Stimulated activated naive CD8-positive, alpha-beta T cell treated with anti-CD3 and anti-CD28 coated beads, Interleukin-15, Interleukin-2, amounts not matched to agents 100 U/mL and 50 U/mL, for 24 hours (primary cell): Measurements from ENCODE around the gene PRDM16.

Experiments used
- ATAC-seq: fragments of 150-1000 bp; cut with Tn5 transposase; one replicate; pipeline ENCODE4 v1.10.0; 2021
- DNase-seq: peaks from one replicate; pipeline ENCODE4 v3.0.0; 2021

PRDM16 gene

DNA sequence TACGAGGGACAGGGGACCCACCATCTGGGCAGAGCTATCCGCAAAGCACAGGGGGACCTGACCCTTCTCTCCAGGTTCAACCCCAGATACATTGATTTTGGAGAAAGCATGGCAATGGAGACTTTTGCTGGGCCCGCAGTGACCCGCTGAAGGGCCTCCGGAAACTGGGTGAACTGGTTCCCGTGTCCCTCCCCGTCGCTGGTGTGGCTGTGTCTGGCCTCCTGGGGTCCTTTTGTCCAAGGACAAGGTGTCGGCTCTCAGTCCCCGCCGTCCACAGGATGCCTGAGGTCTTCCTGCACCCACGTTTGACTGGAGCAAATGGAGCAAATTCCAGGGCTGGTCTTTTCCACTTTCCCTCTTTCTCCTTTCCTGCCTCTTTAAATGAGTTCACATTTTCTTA is 176.3 kb downstream of the PRDM16 start:
- no peak for ATAC-seq
- no peak for DNase-seq

GRCh38 chr1:3245768-3246167 is 176.8 kb downstream of the PRDM16 start:
- ATAC-seq, result no peak
- no peak for DNase-seq

DNA sequence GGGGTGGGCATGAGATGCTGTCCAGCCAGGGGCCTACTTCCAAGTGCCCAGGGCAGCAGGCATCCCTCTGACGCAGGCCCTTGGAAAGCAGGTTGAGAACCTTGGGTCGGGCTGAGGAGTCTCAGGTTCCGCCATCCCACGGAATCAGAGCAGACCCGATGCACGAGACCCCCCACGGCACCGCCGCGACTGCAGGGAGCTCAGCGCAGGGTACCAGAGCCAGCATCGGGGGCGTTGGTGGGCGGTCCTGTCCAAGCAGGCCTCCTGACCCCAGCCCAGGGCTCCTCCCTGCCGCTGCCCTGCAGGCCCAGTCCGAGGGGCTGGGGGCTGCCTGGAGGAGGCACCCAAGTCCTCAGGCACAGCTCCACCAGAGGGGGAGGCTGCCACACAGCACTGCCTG is 177.2 kb downstream of the PRDM16 start:
- DNase-seq, result no peak
- no peak for ATAC-seq

- ATAC-seq, result peak; percentile 5
- DNase-seq, result no peak
Observed at GRCh38 chr1:3247521-3248121, 178.6 kb downstream of the PRDM16 start.

DNA sequence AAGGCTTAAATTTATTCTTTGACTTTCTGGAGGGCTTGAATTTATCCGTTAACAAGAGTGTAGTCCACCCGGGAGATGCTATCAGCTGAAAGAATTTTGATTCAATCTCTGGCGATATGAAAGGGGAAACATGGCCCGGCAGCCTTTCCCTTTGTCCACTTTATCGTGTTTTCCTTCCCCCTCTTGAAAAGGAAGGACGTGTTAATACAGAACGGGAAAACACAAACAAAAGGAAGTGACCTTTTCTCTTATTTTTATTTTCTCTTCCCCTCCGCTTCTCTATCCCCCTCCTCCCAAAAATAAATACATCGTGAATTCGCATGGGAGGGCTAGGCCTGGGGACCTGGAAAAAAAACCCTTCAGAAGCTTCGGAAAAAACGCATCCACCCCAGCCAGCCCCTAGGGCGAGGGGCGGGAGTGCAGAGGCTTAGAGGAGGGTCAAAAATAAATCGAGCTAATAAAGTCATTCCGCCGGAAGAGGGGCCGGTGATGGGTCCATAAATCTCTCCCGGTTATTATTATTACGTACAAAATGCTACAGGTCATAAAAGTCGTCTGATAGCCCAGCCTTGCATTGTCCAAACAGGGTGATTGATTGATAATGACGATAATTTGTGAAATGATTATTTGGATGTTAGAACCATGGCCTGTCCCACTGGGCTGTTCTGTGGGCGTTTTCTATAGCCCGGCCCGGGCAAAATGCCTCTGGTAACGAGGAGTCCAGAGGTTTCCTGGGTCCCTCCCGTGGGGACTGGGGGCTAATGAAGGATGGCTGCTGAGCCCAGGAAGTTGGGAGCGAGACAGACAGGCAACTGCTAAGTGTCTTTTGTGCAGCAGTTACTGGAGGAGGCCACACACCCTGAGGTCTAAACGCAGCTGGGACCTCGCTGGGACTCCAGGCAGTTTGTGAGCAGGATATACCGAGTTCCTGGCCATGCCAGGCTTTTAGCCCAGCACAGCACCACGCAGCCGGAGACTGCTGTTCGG is 179.4 kb downstream of the PRDM16 start:
- no peak for DNase-seq
- no peak for ATAC-seq

- DNase-seq (no peak), ATAC-seq (no peak)
Observed at GRCh38 chr1:3249231-3249630, 180.2 kb downstream of the PRDM16 start.

DNA sequence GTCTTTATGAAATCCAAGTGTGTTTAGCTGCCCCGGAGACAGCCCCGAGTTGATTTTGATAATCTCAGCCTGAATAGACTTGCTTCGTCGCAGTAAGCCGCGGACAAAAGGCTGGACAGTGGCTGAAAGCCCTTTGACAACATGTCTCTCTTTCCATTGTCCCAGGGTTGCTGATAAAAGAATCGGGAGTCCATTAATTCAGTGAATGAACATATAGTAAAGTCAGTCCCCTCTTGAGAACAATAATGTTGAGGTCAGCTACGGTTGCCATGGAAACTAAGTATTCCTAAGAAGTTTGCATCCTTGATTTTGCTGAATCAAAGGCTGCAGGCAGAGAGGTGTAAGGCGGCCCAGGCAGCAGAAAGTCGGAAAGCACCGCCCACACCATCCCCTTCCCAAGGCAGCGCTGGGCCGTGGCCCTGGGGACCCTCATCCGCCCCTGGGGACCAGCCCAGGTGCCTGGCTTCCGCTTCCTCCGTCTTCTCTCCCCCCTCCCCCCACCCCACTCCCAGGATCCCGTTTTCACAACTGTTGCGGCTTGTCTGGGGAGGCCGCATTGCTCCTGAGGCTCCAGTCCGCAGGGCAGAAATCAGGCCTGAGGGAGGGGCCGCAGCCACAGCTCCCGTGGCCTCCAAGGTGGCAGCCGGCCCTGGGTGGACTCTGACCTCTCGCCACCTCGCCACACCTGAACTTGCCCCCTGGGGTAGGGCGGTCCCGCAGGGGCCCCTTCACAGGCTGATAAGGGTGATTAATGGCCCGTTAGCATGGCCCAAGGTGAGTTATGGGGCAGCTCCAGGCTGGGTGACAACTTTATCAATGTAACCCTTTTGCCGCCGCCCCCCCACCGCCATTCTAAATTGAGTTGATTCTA is 180.9 kb downstream of the PRDM16 start:
- ATAC-seq (no peak), DNase-seq (no peak)

DNA sequence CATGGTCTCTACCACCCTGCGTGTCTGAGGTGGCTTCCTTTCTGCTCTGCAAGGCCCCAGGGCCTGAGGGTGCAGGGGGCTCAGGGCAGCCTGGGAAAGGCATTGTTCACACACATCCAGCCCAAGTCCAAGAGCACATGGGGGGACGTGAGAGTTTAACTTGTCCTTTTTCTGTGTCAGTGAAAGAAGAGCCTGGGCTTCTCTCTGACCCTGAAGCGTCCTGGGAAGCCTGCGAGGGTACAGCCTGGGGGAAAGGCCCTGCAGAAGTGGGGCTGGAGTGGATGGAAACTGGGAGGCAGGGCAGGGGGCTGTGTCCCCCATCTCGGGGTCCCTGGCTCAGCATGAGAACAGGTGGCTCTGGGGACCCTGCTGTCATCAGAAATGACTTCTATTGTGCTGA is 181.6 kb downstream of the PRDM16 start:
- no peak for DNase-seq
- ATAC-seq, result no peak

GRCh38 chr1:3251099-3251806 is 182.2 kb downstream of the PRDM16 start:
- DNase-seq (no peak), ATAC-seq (no peak)

- no peak for DNase-seq
- ATAC-seq, result no peak
Observed at GRCh38 chr1:3251807-3252428, 182.9 kb downstream of the PRDM16 start.

- DNase-seq (no peak), ATAC-seq (no peak)
Observed at GRCh38 chr1:3255680-3256079, 186.7 kb downstream of the PRDM16 start.

GRCh38 chr1:3257788-3258187 is 188.8 kb downstream of the PRDM16 start:
- ATAC-seq (no peak), DNase-seq (no peak)

- no peak for DNase-seq
- no peak for ATAC-seq
Observed at GRCh38 chr1:3258386-3259003, 189.5 kb downstream of the PRDM16 start.

DNA sequence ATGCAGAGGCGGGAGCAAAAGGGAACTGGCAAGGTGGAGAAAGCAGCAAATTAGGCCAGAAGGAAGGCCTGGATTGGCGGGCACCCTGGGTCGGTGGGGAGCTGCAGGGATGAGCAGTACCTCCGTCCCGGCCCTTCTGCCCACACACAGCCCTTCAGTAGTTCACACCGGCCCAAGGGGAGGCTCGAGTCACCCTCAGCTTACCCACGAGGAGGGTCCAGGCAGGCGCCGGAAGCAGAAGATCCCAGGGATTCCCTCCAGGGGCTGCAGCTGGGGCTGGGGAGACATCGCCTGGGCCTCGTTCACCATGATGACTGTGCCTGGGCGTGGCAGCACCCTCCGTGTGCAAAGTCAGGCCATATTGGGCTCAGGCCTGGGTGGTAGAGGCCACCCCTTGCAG is 190.0 kb downstream of the PRDM16 start:
- DNase-seq, result no peak
- no peak for ATAC-seq

DNA sequence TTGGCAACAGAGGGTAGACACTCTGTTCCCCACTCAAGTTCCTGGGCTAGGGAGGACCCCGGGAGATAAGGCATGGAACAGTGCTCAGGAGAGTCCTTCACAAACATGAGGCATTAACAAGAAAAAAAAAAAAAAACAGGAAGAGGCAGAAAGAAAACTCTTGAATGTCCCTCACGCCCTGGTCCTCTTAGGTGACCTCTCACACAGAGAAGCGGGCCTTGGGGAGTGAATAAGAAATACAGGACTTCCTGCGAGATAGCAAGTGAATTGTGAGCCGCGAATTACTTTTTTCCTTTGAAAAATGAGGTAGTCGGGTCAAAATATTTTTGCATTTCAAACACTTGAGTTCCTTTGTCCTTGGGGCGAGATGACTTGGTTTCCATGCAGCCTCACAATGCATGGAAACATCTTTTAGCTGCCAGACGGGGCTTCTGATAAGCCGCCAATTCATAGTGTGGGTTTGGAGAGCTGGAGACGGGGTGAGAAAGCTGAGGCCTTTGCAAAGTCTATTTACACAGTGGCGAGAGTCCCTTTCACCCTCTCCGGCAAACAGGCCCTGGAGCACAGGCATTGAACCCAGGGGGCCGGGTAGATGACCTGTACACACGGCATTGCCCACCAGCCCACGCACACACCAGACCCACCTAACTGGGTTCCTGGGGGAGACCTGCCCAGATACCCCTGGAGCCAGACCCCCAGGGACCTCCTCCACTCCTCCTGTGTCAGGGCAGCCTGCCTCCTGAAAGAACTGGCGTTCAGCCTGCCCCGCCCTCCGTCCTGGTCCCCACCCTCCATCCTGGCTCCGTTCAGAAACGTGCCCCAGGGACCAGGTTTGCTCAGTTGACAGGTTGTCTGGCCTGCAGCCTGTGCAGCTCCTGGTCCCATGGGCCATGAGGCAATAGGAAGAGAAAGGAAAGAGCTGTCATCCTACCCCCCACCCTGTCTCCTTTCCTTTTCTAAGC is 192.3 kb downstream of the PRDM16 start:
- DNase-seq, result no peak
- ATAC-seq, result no peak

DNA sequence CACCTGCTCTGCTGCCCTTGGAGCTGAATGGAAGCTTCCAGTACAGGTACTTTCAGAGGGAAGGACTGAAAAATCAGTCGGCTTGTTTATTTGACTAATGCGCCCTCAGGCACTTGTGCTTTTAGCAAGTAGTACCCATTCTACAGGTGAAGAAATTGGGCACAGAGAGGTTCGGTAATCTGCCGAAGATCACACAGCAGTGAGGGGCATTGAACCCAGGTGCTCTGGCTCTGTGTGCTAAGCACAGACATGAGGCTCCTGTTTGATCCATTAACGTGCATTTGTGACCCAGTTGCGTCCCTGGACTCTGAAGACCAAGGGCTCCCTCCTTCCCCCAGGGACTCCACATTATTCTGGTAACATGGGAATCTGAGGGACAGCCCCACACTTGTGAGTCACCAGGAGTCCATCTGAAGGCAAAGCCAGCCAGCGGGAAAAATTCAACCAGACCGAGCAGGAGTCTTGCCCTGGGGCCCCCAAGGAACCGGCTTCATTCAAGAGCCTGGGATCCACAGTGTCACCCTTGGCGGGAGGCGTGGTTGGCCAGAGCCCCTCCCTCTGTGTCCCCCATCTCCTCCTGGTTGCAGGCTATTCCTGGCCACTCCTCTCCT is 193.1 kb downstream of the PRDM16 start:
- no peak for DNase-seq
- ATAC-seq, result no peak

GRCh38 chr1:3262681-3263286 is 193.8 kb downstream of the PRDM16 start:
- ATAC-seq (no peak), DNase-seq (no peak)

DNA sequence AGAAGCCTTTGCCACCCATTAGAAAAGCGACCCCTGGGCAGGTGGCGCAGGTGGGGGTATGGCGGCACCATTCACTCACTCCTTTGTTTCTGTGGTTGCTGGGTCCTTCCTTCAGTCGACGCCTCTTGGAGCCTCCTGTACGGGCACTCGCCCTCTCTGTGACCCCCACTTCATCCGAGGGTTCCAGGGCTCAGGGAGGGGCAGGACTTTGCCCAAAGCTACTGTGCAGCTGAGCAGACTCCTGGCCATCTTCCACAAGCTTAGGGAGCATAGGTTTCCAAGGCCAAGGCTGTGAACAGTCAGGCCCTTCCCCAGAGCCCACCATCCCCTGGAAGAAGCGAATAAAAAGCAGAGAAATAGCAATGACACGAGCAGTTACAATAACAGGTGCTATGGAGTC is 194.8 kb downstream of the PRDM16 start:
- DNase-seq (no peak), ATAC-seq (no peak)

DNA sequence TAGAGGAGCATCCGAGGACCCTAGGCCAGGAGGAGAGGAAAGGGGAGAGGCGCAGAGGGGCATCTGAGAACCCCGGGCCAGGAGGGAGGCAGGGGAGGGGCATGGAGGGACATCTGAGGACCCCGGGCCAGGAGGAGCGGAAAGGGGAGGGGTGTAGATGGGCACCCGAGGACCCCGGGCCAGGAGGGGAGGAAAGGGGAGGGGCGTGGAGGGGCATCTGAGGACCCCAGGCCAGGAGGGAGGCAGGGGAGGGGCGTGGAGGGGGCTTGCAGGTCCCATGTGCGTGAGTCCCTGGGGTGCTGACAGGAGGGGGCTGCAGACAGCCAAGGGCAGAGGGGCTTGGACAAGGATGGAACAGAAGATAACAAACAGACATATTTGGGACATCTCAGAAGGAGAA is 195.5 kb downstream of the PRDM16 start:
- no peak for ATAC-seq
- no peak for DNase-seq
